A673 (cell line): ENCODE measurements around the gene DENND6B. TPM values are rescaled to one million over a fixed set of nuclear protein-coding genes. Genes with fewer than 3 reads are reported as not detected.

Source experiments
- BruUV-seq: library from RNA; stranded (reverse); fragments of 400-500 nt; replicated peaks from 2 replicates; lab custom pipeline; 2021; lab: Mats Ljungman, UMichigan
- CTCF ChIA-PET: fragments of 300-600 bp; sonication (Branson Sonifier 250); formaldehyde crosslinking; loops from one replicate; lab custom pipeline; 2022; ENCODE audit warnings: antibody characterized with exemption; lab: Charles Lee
- POLR2A ChIA-PET: fragments of 300-600 bp; sonication (Branson Sonifier 250); formaldehyde crosslinking; loops from one replicate; lab custom pipeline; 2022; ENCODE audit warnings: antibody characterized with exemption; ENCODE audit not compliant: low non-redundant PET; lab: Charles Lee
- DNase-seq: peaks from one replicate; pipeline ENCODE4 v3.0.0-alpha.2; 2015; ENCODE audit warnings: low spot score
- H3K27ac ChIP-seq: fragments of 200-600 bp; sonication (generic); 2 replicates; pipeline ENCODE4 v1.5.1; 2016; ENCODE audit warnings: mixed run types, low read depth, mild to moderate bottlenecking, mixed read lengths, antibody characterized with exemption, low read length; ENCODE audit not compliant: poor library complexity, severe bottlenecking
- H3K27me3 ChIP-seq: fragments of 200-600 bp; sonication (generic); replicated peaks from 2 replicates; pipeline ENCODE4 v1.6.1; 2017; ENCODE audit warnings: mixed run types, low read depth, mild to moderate bottlenecking, mixed read lengths, antibody characterized with exemption, low read length; ENCODE audit not compliant: insufficient read depth, poor library complexity
- H3K36me3 ChIP-seq: fragments of 200-600 bp; sonication (generic); 2 replicates; pipeline ENCODE4 v1.6.1; 2016; ENCODE audit warnings: mixed run types, mild to moderate bottlenecking, mixed read lengths, antibody characterized with exemption, low read length; ENCODE audit not compliant: insufficient read depth, poor library complexity, severe bottlenecking
- H3K4me1 ChIP-seq: fragments of 200-600 bp; sonication (generic); 2 replicates; pipeline ENCODE4 v1.6.1; 2017; ENCODE audit warnings: mixed run types, mild to moderate bottlenecking, mixed read lengths, antibody characterized with exemption, low read length; ENCODE audit not compliant: insufficient read depth, poor library complexity, severe bottlenecking
- H3K4me3 ChIP-seq: fragments of 200-600 bp; sonication (generic); 2 replicates; pipeline ENCODE4 v1.5.1; 2016; ENCODE audit warnings: low read depth, mixed run types, mild to moderate bottlenecking, mixed read lengths, low read length; ENCODE audit not compliant: poor library complexity, severe bottlenecking
- H3K9me3 ChIP-seq: fragments of 200-600 bp; sonication (generic); 2 replicates; pipeline ENCODE4 v1.6.1; 2016; ENCODE audit warnings: mixed run types, low read depth, mild to moderate bottlenecking, mixed read lengths, antibody characterized with exemption, low read length; ENCODE audit not compliant: poor library complexity, severe bottlenecking
- CTCF ChIP-seq: fragments of 300-800, 200-600 bp; sonication (generic); conservative IDR thresholded peaks from 2 replicates; pipeline ENCODE4 v1.5.1; 2017; ENCODE audit warnings: low read depth, mild to moderate bottlenecking, antibody characterized with exemption, low read length, moderate library complexity, mixed read lengths
- EZH2 ChIP-seq: fragments of 200-600 bp; sonication (generic); IDR thresholded peaks from 2 replicates; pipeline ENCODE4 v1.6.1; 2017; ENCODE audit warnings: borderline replicate concordance, low read depth, mild to moderate bottlenecking, mixed read lengths, antibody characterized with exemption, low read length; ENCODE audit not compliant: poor library complexity, severe bottlenecking
- intact Hi-C: fragments of 100-400 bp; cut with micrococcal nuclease; formaldehyde crosslinking; loops from one replicate; pipeline ENCODE4 v1.10.0; 2022; ENCODE audit not compliant: unreplicated experiment
- total RNA-seq: library from RNA; stranded (reverse); gene quantifications from 2 replicates; pipeline ENCODE4 v1.2.3, GENCODE V29; 2021

DENND6B gene
- total RNA-seq, 1 experiment from 2014 or later = 5.3 TPM

GRCh38 chr22:50316114-50317065, 10.4 kb downstream of the DENND6B start:
- no peak for DNase-seq
- no peaks in the 10 kb centered on the region for H3K9me3 ChIP-seq
- CTCF ChIA-PET = no interaction called here
- BruUV-seq = no TSS peak
- no peaks in the 10 kb centered on the region for H3K4me1 ChIP-seq
- no peak overlapping the region for H3K4me3 ChIP-seq
- H3K27me3 ChIP-seq = no peaks in the 10 kb centered on the region
- intact Hi-C loops = no loop called here
- no peaks in the 10 kb centered on the region for H3K36me3 ChIP-seq
- TF ChIP-seq CTCF = no peak
- no peak for TF ChIP-seq EZH2
- POLR2A ChIA-PET = interaction anchor here (0.5 kb wide), 1 partner anchor 22 kb away, joined by 23 read pairs; no protein-coding TSS in a partner anchor
- no peak overlapping the region for H3K27ac ChIP-seq

GRCh38 chr22:50315289-50316113, 11.3 kb downstream of the DENND6B start:
- TF ChIP-seq CTCF (no peak), EZH2 (no peak)
- H3K4me3 ChIP-seq = no peak overlapping the region
- H3K9me3 ChIP-seq = no peaks in the 10 kb centered on the region
- no peak for DNase-seq
- BruUV-seq = no TSS peak
- H3K27ac ChIP-seq = no peak overlapping the region
- intact Hi-C loops = no loop called here
- H3K27me3 ChIP-seq = no peaks in the 10 kb centered on the region
- no peaks in the 10 kb centered on the region for H3K36me3 ChIP-seq
- no peaks in the 10 kb centered on the region for H3K4me1 ChIP-seq
- CTCF ChIA-PET = no interaction called here
- POLR2A ChIA-PET = interaction anchor here (0.5 kb wide), 1 partner anchor 117 kb away, joined by 4 read pairs; no protein-coding TSS in a partner anchor

- POLR2A ChIA-PET = interaction anchor here (0.5 kb wide), 1 partner anchor 116 kb away, joined by 4 read pairs; no protein-coding TSS in a partner anchor
Measured at GRCh38 chr22:50314455-50315288, 12.1 kb downstream of the DENND6B start.

More at GRCh38 chr22:50314455-50315288, 12.1 kb downstream of the DENND6B start:
- Histone ChIP-seq H3K4me1 (no peaks in the 10 kb centered on the region), H3K9me3 (no peaks in the 10 kb centered on the region), H3K27me3 (no peaks in the 10 kb centered on the region), H3K27ac (no peak overlapping the region), H3K36me3 (no peaks in the 10 kb centered on the region), H3K4me3 (no peak overlapping the region)
- no peak for DNase-seq
- CTCF ChIA-PET = no interaction called here
- TF ChIP-seq CTCF = no peak
- no peak for TF ChIP-seq EZH2
- intact Hi-C loops = no loop called here
- BruUV-seq = no TSS peak
